GM10248 (cell line): ENCODE measurements around the gene GLI1.
"Not testable (repeated sequence)": the region's sequence is repeated elsewhere in the genome, so short reads cannot be mapped to it uniquely, and the experiment has no call there.

Source experiments
- CTCF ChIA-PET: fragments of 300-600 bp; sonication (Branson Sonifier 250); formaldehyde crosslinking; extraction: SDS; loops from one replicate; lab custom pipeline; 2021; ENCODE audit warnings: antibody characterized with exemption; lab: Yijun Ruan, JAX
- POLR2A ChIA-PET: fragments of 350-650 bp; sonication (Branson Sonifier 250); formaldehyde crosslinking; extraction: SDS; loops from one replicate; lab custom pipeline; 2020; ENCODE audit warnings: antibody characterized with exemption; lab: Yijun Ruan, JAX
- DNase-seq: peaks from one replicate; pipeline ENCODE4 v3.0.0; 2012; ENCODE audit errors: extremely low spot score
- TF ChIP-seq, protein P1 (sequence below): IDR thresholded peaks from 2 replicates; pipeline ENCODE4 v1.5.1; 2012; ENCODE audit warnings: mild to moderate bottlenecking, low read depth; ENCODE audit errors: extremely low read depth, missing control alignments, control extremely low read depth

Gene GLI1

DNA sequence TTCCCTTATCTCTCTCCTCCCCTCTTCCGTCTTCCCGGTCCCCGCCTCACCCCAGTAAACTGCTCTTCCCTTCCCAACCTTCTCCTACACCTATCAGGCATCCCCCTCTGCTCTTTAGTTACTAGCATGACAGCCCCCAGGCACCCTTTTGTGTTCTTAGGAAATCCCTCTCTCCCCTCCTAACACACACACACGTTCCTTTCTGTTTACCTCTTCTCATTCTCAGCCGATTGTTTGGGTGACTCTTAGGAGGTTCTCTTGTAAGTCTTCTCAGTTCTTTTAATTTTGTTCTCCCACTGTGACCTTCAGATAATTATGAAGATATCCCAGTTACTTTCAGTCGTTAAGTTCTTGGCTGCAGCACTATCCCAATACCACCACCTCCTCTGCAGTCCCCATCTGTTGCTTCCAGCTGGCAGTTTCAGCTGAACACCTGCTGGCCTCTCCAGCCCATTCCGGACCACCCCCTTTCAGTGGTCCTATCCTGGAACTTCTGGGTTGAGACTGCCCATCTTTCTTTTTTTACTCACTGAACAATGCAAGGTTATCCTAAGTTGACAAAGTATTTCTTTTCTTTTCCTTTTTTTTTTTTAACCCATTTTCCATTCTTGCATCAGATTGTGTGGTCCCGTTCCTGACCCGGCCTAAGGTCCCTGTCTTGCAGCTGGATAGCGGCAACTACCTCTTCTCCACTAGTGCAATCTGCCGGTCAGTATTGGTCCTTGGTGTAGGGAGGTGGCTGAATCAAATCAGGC is 29.0 kb downstream of the GLI1 start:
- DNase-seq = no peak
- TF ChIP-seq, protein P1, sequence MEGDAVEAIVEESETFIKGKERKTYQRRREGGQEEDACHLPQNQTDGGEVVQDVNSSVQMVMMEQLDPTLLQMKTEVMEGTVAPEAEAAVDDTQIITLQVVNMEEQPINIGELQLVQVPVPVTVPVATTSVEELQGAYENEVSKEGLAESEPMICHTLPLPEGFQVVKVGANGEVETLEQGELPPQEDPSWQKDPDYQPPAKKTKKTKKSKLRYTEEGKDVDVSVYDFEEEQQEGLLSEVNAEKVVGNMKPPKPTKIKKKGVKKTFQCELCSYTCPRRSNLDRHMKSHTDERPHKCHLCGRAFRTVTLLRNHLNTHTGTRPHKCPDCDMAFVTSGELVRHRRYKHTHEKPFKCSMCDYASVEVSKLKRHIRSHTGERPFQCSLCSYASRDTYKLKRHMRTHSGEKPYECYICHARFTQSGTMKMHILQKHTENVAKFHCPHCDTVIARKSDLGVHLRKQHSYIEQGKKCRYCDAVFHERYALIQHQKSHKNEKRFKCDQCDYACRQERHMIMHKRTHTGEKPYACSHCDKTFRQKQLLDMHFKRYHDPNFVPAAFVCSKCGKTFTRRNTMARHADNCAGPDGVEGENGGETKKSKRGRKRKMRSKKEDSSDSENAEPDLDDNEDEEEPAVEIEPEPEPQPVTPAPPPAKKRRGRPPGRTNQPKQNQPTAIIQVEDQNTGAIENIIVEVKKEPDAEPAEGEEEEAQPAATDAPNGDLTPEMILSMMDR = no peak
- CTCF ChIA-PET = interaction anchor here (1.9 kb wide), 1 partner anchor 246 kb away, joined by 5 read pairs; no protein-coding TSS in a partner anchor
- POLR2A ChIA-PET = interaction anchor here (0.7 kb wide), 1 partner anchor 25 kb away, joined by 3 read pairs; no protein-coding TSS in a partner anchor

DNA sequence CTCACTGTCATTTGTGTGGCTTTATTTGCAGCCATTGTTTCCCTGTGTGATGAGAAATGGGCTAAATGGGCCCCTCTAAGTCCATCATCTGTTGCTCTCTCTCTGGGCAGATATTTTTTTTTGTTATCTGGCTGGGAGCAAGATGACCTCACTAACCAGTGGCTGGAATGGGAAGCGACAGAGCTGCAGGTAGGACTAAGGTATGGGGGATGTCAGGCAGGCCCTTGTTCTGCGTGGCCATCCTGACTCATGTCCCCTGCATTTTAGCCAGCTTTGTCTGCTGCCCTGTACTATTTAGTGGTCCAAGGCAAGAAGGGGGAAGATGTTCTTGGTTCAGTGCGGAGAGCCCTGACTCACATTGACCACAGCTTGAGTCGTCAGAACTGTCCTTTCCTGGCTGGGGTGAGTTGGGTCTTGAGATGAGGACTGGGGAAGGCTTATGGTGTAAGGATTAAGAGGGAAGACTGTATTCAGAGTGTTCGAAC is 29.6 kb downstream of the GLI1 start:
- CTCF ChIA-PET = interaction anchor here (1.9 to 2.2 kb wide), 2 partner anchors 14 to 246 kb away, joined by 5 to 6 read pairs; no protein-coding TSS in a partner anchor
- TF ChIP-seq, protein P1 = no peak
- POLR2A ChIA-PET = interaction anchor here (0.7 kb wide), 1 partner anchor 25 kb away, joined by 3 read pairs; no protein-coding TSS in a partner anchor
- DNase-seq = no peak

- POLR2A ChIA-PET = interaction anchor here (0.7 kb wide), 1 partner anchor 14 kb away, joined by 3 read pairs; no protein-coding TSS in a partner anchor
- DNase-seq = no peak
- CTCF ChIA-PET = interaction anchor here (1.0 to 2.2 kb wide), 5 partner anchors 13 to 247 kb away, joined by 3 to 7 read pairs (median 5); no protein-coding TSS in a partner anchor
- TF ChIP-seq, protein P1 = no peak
Observed at GRCh38 chr12:57490126-57490525, 30.5 kb downstream of the GLI1 start.

DNA sequence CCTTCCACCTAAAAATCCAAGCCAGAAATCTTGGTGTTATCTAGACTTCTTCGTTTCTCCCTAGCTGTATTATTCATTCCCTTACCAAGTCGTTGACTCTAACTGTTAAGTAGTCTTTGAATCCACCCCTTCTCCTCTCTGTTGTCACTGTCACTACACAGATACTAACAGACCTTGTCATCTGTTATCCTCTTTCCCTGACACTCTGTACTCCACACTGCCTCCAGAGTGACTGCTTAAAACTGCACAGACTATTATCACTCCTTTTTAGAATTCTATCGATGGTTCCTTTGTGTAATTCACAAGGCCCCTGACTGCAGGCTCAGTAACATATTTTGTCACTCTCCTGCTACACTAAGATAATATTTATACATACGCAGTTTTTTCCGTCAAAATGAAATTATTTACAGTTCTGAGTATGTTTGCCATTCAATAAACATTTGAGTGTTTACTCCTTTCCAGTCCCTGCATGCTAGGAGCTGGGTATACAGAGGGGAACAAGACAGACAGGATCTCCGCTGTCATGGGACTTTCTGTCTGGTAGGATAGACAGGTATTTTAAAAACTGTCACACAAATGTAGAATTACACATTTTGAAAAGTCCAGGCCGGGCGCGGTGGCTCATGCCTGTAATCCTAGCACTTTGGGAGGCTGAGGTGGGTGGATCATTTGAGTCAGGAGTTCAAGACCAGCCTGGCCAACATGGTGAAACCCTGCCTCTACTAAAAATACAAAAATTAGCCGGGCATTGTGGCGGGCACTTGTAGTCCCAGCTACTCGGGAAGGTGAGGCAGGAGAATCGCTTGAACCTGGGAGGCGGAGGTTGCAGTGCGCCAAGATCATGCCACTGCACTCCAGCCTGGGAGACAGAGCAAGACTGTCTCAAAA is 32.1 kb downstream of the GLI1 start:
- DNase-seq = no peak
- POLR2A ChIA-PET = no interaction called here
- CTCF ChIA-PET = interaction anchor here (0.8 to 2.2 kb wide), 6 partner anchors 11 to 38 kb away, joined by 3 to 7 read pairs (median 4); no protein-coding TSS in a partner anchor
- TF ChIP-seq, protein P1 = no peak

DNA sequence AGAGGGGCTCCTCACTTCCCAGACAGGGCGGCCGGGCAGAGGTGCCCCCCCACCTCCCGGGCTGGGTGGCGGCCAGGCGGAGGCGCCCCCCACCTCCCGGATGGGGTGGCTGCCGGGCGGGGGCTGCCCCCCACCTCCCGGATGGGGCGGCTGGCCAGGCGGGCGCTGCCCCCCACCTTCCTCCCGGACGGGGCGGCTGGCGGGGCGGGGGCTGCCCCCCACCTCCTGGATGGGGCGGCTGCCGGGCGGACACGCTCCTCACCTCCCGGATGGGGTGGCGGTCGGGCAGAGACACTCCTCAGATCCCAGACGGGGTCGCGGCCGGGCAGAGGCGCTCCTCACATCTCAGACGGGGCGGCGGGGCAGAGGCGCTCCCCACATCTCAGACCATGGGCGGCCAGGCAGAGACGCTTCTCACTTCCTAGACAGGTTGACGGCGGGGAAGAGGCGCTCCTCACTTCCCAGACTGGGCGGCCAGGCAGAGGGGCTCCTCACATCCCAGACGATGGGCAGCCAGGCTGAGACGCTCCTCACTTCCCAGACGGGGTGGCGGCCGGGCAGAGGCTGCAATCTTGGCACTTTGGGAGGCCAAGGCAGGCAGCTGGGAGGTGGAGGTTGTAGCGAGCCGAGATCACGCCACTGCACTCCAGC is 35.6 kb downstream of the GLI1 start:
- DNase-seq, CTCF ChIA-PET, POLR2A ChIA-PET: not testable (repeated sequence)

DNA sequence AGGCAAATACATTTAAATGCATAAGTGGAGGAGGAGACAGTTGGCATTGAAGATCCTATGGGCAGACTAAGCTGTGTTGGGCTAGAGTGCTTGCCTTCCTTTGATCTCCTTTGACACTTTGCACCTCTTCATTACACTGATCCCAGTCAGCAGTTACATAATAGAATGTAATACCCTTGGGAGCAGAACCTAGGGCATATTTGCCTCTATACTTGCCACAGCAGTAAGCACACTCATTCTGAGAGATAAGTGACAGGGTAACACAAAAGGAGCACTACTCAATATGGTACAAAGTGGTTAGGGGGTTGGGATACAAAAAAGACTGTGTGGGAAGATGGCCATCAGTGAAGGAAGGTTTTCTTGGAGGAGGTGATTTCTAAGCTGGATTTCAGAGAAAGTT is 37.2 kb downstream of the GLI1 start:
- ChIA-PET POLR2A (interaction anchor here (0.9 kb wide), 1 partner anchor 17 kb away, joined by 3 read pairs; no protein-coding TSS in a partner anchor), CTCF (interaction anchor here (1.0 to 2.1 kb wide), 4 partner anchors 14 to 87 kb away, joined by 3 to 7 read pairs (median 3); no protein-coding TSS in a partner anchor)
- TF ChIP-seq, protein P1 = no peak
- DNase-seq = no peak
